ENCODE results near the gene ATXN1.

ATXN1 gene

GRCh38 chr6:16335176-16335575, 426.1 kb downstream of the ATXN1 start:
- H3K27ac ChIP-seq: peak overlapping the region in 1 of 2 donors; percentile 38
- H3K9me3 ChIP-seq: no peaks in the 10 kb centered on the region
- H3K36me3 ChIP-seq: no peaks in the 10 kb centered on the region
- intact Hi-C loops (cut with DNase I; ENCODE audit: low total_unique reads): loop anchor here (5.0 to 10.0 kb wide), 3 partner anchors 72 to 630 kb away; no protein-coding TSS in a partner anchor
- no peaks in the 10 kb centered on the region for H3K27me3 ChIP-seq
- peaks cover 4 to 80% (median 58%) of the 10 kb centered on the region in 4 donors for H3K4me1 ChIP-seq
- H3K4me3 ChIP-seq: no peak overlapping the region
- no peak for DNase-seq
- TF ChIP-seq CTCF (IDR thresholded peaks at IDR 0.05): no peak

- no peak for TF ChIP-seq CTCF (IDR thresholded peaks at IDR 0.05)
- intact Hi-C loops (cut with DNase I; ENCODE audit: low total_unique reads): loop anchor here (5.0 to 10.0 kb wide), 4 partner anchors 73 to 630 kb away; partner anchors contain the start of gene ATXN1
- H3K4me1 ChIP-seq: peaks cover 4 to 77% (median 58%) of the 10 kb centered on the region in 4 donors
- no peaks in the 10 kb centered on the region for H3K27me3 ChIP-seq
- H3K9me3 ChIP-seq: no peaks in the 10 kb centered on the region
- H3K27ac ChIP-seq: peak overlapping the region in 1 of 2 donors; percentile 38
- DNase-seq: peak; percentile 88 to 89
- no peak overlapping the region for H3K4me3 ChIP-seq
- no peaks in the 10 kb centered on the region for H3K36me3 ChIP-seq
Observed at GRCh38 chr6:16334671-16335070, 426.6 kb downstream of the ATXN1 start.

- Histone ChIP-seq H3K27ac (no peak overlapping the region), H3K4me1 (peaks cover 4 to 66% (median 49%) of the 10 kb centered on the region in 4 donors), H3K9me3 (no peaks in the 10 kb centered on the region), H3K36me3 (no peaks in the 10 kb centered on the region), H3K4me3 (no peak overlapping the region), H3K27me3 (no peaks in the 10 kb centered on the region)
- no peak for TF ChIP-seq CTCF (IDR thresholded peaks at IDR 0.05)
- intact Hi-C loops (cut with DNase I; ENCODE audit: low total_unique reads): loop anchor here (5.0 to 10.0 kb wide), 3 partner anchors 171 to 631 kb away; partner anchors contain the start of gene ATXN1
- no peak for DNase-seq
Observed at GRCh38 chr6:16333580-16333979, 427.7 kb downstream of the ATXN1 start.

GRCh38 chr6:16332175-16332542, 429.1 kb downstream of the ATXN1 start:
- H3K9me3 ChIP-seq: no peaks in the 10 kb centered on the region
- peaks cover 6 to 11% (median 7%) of the 10 kb centered on the region in 3 donors for H3K36me3 ChIP-seq
- H3K27ac ChIP-seq: peak overlapping the region in 1 of 2 donors; percentile 27
- TF ChIP-seq CTCF (IDR thresholded peaks at IDR 0.05): peak; percentile 89 to 91
- no peak overlapping the region for H3K4me3 ChIP-seq
- peak; percentile 74 to 88 for DNase-seq
- intact Hi-C loops (cut with DNase I; ENCODE audit: low total_unique reads): loop anchor here (5.0 to 10.0 kb wide), 3 partner anchors 173 to 633 kb away; partner anchors contain the start of gene ATXN1
- H3K4me1 ChIP-seq: peaks cover 4 to 52% (median 36%) of the 10 kb centered on the region in 4 donors
- H3K27me3 ChIP-seq: no peaks in the 10 kb centered on the region

- no peak overlapping the region for H3K27ac ChIP-seq
- intact Hi-C loops (cut with DNase I; ENCODE audit: low total_unique reads): loop anchor here (5.0 to 10.0 kb wide), 3 partner anchors 173 to 633 kb away; partner anchors contain the start of gene ATXN1
Observed at GRCh38 chr6:16331384-16332174, 429.7 kb downstream of the ATXN1 start.

More at GRCh38 chr6:16331384-16332174, 429.7 kb downstream of the ATXN1 start:
- Histone ChIP-seq H3K27me3 (no peaks in the 10 kb centered on the region), H3K4me1 (peaks cover 4 to 46% (median 31%) of the 10 kb centered on the region in 4 donors), H3K36me3 (peaks cover 12 to 17% (median 13%) of the 10 kb centered on the region in 3 donors), H3K4me3 (no peak overlapping the region), H3K9me3 (no peaks in the 10 kb centered on the region)
- peak; percentile 91 to 93 for TF ChIP-seq CTCF (IDR thresholded peaks at IDR 0.05)
- peak; percentile 56 to 79 for DNase-seq

Measured in tibial artery (tissue), 4 donors.